ENCODE results near the gene LAP3. TPM values are rescaled to one million over a fixed set of nuclear protein-coding genes. Genes with fewer than 3 reads are reported as not detected.

Gene LAP3
- total RNA-seq, 4 donors from 2014 or later: 84.6 to 231 (median 148) TPM

DNA sequence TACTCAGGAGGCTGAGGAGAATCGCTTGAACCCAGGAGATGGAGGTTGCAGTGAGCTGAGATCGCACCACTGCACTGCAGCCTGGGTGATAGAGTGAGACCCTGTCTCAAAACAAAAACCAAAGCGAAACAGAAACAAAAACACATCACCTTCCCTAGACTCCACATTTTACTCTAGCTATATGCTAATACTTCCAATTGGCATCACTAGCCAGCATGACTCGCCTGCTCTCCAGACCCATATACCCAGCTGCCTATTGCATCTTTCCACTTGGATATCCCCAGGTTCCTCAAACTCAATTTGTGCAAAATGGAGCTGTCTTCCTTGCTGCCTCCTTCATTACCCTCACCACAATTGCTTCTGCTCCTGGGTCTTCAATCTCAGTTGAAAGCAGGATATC, 22.4 kb upstream of the LAP3 start:
- ATAC-seq (ENCODE audit: low FRiP score) (no peak), DNase-seq (ENCODE audit: low spot score) (no peak)
- TF ChIP-seq, protein P1, sequence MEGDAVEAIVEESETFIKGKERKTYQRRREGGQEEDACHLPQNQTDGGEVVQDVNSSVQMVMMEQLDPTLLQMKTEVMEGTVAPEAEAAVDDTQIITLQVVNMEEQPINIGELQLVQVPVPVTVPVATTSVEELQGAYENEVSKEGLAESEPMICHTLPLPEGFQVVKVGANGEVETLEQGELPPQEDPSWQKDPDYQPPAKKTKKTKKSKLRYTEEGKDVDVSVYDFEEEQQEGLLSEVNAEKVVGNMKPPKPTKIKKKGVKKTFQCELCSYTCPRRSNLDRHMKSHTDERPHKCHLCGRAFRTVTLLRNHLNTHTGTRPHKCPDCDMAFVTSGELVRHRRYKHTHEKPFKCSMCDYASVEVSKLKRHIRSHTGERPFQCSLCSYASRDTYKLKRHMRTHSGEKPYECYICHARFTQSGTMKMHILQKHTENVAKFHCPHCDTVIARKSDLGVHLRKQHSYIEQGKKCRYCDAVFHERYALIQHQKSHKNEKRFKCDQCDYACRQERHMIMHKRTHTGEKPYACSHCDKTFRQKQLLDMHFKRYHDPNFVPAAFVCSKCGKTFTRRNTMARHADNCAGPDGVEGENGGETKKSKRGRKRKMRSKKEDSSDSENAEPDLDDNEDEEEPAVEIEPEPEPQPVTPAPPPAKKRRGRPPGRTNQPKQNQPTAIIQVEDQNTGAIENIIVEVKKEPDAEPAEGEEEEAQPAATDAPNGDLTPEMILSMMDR (IDR thresholded peaks at IDR 0.05): no peak

DNA sequence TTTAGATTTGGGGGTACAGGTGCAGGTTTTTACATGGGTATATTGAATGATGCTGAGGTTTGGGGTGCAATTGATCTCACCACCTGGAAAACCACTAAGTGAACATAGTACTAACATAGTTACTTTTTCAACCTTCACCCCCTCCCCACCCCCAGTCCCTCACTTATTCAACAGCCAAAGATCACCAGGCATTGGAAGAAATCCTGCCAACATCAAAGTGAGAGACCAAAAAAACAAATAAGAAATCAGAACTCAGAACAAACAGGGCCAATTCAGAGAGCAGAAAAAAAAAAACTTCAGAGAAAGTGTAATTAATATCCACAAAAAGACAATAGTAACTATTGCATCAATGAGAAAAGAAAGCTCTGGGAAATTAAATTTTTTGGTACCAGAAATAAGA, 20.5 kb upstream of the LAP3 start:
- TF ChIP-seq, protein P1 (IDR thresholded peaks at IDR 0.05): no peak
- DNase-seq (ENCODE audit: low spot score) (no peak), ATAC-seq (ENCODE audit: low FRiP score) (no peak)

DNA sequence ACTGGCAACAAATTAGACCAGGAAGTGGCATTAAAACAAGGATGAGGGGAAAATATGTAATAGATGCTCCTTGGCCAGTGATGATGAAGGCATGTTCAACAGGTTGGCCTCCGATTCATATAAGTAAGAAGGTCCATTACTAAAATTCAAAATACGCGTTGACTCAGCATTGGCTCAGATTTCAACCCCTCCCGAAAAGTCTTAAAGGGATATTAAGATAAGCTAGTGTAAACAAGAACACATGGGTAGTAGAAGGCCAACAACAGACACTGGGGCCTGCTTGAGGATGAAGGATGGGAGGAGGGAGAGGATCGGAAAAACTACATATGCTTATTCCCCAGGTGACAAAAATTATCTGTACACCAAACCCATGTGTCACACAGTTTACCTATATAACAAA, 19.1 kb upstream of the LAP3 start:
- ATAC-seq (ENCODE audit: low FRiP score) (no peak), DNase-seq (ENCODE audit: low spot score) (no peak)
- TF ChIP-seq, protein P1 (IDR thresholded peaks at IDR 0.05): no peak

DNA sequence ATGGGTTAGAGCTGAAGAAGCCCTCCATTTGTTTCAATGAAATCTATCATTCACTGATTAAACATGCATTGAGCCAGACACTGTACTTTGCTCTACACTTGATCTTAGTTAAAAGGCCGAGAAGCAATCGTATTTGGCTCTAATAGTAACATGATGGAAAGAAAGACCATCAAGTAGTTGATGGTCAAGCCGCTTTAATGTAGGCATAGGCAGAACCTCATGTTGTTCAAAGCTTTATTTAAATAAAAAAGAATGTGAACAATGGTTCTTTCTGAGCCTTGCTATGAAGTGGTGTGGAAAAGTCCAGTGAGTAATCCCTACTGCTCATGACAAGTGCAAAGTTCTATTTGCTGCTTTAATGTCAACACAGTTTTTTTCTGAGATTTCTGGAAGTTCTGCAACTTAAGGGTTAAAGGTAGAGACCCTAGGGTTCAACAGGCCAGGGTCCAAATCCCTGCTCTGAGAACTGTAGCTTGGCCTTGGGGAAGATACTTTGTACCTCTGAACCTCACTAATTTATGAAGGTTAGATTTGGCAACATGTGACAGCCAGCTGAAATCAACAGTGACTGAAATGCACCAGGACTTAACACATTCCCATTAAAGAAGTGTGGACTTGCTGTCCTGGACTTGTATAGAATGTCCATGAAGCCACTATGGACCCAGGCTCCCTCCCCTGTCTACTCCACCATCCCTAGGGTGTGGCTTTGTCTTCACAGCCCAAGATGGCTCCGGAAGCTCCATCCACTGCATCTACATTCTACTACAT, 17.9 kb upstream of the LAP3 start:
- no peak for DNase-seq (ENCODE audit: low spot score)
- TF ChIP-seq, protein P1 (IDR thresholded peaks at IDR 0.05): no peak
- no peak for ATAC-seq (ENCODE audit: low FRiP score)

DNA sequence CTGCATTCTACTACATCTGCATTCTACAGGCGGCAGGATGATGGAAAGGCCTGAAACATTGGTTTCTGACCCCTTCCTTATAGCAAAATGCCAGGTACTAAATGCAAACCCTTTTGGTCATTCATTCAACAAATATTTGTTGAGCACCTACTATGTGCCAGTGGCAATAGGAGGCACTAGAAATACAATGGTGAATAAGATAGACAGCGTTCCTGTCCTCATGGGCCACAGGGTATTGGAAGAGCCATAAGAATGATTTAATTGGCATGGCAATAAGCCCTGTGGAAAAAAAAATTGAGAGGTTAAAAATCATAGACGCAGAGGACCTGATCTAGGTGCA, 17.3 kb upstream of the LAP3 start:
- TF ChIP-seq, protein P1 (IDR thresholded peaks at IDR 0.05): no peak
- ATAC-seq (ENCODE audit: low FRiP score): no peak
- DNase-seq (ENCODE audit: low spot score): no peak

DNA sequence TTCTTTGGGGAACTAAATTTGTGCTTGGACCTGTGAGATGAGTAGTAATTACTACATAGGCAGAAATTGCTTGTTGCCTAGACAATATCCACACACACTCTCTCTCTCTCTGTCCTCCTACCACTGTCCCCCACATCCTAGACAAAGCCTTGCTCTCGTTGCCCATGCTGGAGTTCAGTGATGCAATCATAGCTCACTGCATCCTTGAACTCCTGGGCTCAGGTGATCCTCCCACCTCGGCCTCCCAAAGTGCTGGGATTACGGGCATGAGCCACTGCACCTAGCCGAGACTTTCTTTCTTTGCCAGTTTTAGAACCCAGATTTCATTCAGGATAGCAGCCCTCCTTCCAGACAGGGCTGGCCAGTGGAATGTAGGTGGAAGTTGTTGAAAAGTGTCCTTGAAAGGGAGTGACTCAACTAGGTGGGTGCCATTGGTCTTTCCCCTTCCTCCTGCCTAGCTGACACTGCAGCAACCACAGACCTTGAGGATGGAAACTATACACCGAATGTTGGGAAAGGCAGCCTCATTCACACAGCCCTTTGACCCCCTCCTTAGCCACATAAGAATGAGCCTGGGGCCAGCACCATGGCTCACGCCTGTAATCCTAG, 16.8 kb upstream of the LAP3 start:
- no peak for DNase-seq (ENCODE audit: low spot score)
- TF ChIP-seq, protein P1 (IDR thresholded peaks at IDR 0.05): no peak
- ATAC-seq (ENCODE audit: low FRiP score): no peak
